Measurements from ENCODE around the gene MGP. TPM values are rescaled to one million over a fixed set of nuclear protein-coding genes. Genes with fewer than 3 reads are reported as not detected.

The MGP gene
- total and polyA plus RNA-seq, 8 donors = 52.4 to 362 (median 133) TPM

- Histone ChIP-seq H3K4me3 (no peak overlapping the region), H3K36me3 (no peaks in the 10 kb centered on the region), H3K27me3 (no peaks in the 10 kb centered on the region), H3K27ac (no peak overlapping the region), H3K4me1 (peaks cover 0 to 37% (median 25%) of the 10 kb centered on the region in 4 donors), H3K9me3 (no peaks in the 10 kb centered on the region)
- DNase-seq = no peak
- intact Hi-C loops (cut with DNase I; ENCODE audit: low total_unique reads) = no loop called here
- 91 to 94% (median 93%) methylated on average over 3 of the region's 3 CpGs for WGBS, 5 donors
- TF ChIP-seq, protein P1, sequence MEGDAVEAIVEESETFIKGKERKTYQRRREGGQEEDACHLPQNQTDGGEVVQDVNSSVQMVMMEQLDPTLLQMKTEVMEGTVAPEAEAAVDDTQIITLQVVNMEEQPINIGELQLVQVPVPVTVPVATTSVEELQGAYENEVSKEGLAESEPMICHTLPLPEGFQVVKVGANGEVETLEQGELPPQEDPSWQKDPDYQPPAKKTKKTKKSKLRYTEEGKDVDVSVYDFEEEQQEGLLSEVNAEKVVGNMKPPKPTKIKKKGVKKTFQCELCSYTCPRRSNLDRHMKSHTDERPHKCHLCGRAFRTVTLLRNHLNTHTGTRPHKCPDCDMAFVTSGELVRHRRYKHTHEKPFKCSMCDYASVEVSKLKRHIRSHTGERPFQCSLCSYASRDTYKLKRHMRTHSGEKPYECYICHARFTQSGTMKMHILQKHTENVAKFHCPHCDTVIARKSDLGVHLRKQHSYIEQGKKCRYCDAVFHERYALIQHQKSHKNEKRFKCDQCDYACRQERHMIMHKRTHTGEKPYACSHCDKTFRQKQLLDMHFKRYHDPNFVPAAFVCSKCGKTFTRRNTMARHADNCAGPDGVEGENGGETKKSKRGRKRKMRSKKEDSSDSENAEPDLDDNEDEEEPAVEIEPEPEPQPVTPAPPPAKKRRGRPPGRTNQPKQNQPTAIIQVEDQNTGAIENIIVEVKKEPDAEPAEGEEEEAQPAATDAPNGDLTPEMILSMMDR (IDR thresholded peaks at IDR 0.05) = no peak
- TF ChIP-seq EP300 (IDR thresholded peaks at IDR 0.05) (no peak), POLR2A (IDR thresholded peaks at IDR 0.05) (no peak), POLR2AphosphoS5 (IDR thresholded peaks at IDR 0.05) (no peak)
Observed at GRCh38 chr12:14927267-14927666, 41.6 kb upstream of the MGP start.

GRCh38 chr12:14924541-14924940 is 38.9 kb upstream of the MGP start:
- WGBS, 5 donors = 88 to 97% (median 89%) methylated on average over 3 of the region's 3 CpGs
- no peak for DNase-seq
- H3K27me3 ChIP-seq = no peaks in the 10 kb centered on the region
- H3K4me3 ChIP-seq = no peak overlapping the region
- TF ChIP-seq POLR2A (IDR thresholded peaks at IDR 0.05) = no peak
- H3K36me3 ChIP-seq = no peaks in the 10 kb centered on the region
- H3K9me3 ChIP-seq = no peaks in the 10 kb centered on the region
- peaks cover 0 to 15% (median 11%) of the 10 kb centered on the region in 4 donors for H3K4me1 ChIP-seq
- no peak overlapping the region for H3K27ac ChIP-seq
- intact Hi-C loops (cut with DNase I; ENCODE audit: low total_unique reads) = no loop called here

- H3K36me3 ChIP-seq = no peaks in the 10 kb centered on the region
- no peak overlapping the region for H3K4me3 ChIP-seq
- DNase-seq = no peak
- no peaks in the 10 kb centered on the region for H3K27me3 ChIP-seq
- peaks cover 0 to 9% (median 5%) of the 10 kb centered on the region in 4 donors for H3K4me1 ChIP-seq
- intact Hi-C loops (cut with DNase I; ENCODE audit: low total_unique reads) = no loop called here
- 91 to 100% (median 94%) methylated on average over 2 of the region's 2 CpGs for WGBS, 5 donors
- no peaks in the 10 kb centered on the region for H3K9me3 ChIP-seq
- no peak overlapping the region for H3K27ac ChIP-seq
- TF ChIP-seq, protein P1 (IDR thresholded peaks at IDR 0.05) = no peak
- no peak for TF ChIP-seq POLR2AphosphoS5 (IDR thresholded peaks at IDR 0.05)
- no peak for TF ChIP-seq EP300 (IDR thresholded peaks at IDR 0.05)
- no peak for TF ChIP-seq POLR2A (IDR thresholded peaks at IDR 0.05)
Observed at GRCh38 chr12:14923944-14924343, 38.3 kb upstream of the MGP start.

DNA sequence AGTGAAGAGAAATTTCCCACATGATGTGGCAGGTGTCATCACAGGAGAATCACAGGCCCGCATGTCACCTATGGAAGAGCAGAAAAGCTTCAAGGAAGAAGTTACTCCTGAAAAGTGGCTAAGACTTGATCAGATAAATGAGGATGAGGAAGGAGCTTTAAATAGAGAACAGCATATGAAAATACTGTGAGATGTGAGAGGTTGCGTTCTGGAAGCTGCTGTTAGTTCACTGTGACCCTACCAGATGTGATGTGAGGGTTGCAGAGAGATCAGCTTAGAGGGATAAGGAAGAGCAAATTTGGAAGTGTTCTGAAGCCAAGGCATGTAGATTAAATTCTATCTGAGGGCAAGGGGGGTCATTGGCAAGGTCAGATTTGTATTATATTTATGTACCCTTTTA is 35.6 kb upstream of the MGP start:
- intact Hi-C loops (cut with DNase I; ENCODE audit: low total_unique reads) = no loop called here
- WGBS, 5 donors = 92 to 97% (median 96%) methylated on average over 2 of the region's 2 CpGs
- Histone ChIP-seq H3K36me3 (no peaks in the 10 kb centered on the region), H3K4me1 (no peaks in the 10 kb centered on the region), H3K9me3 (no peaks in the 10 kb centered on the region), H3K27me3 (no peaks in the 10 kb centered on the region), H3K4me3 (no peak overlapping the region), H3K27ac (no peak overlapping the region)
- DNase-seq = no peak
- TF ChIP-seq POLR2AphosphoS5 (IDR thresholded peaks at IDR 0.05) (no peak), POLR2A (IDR thresholded peaks at IDR 0.05) (no peak), EP300 (IDR thresholded peaks at IDR 0.05) (no peak)
- TF ChIP-seq, protein P1 (IDR thresholded peaks at IDR 0.05) = no peak

DNA sequence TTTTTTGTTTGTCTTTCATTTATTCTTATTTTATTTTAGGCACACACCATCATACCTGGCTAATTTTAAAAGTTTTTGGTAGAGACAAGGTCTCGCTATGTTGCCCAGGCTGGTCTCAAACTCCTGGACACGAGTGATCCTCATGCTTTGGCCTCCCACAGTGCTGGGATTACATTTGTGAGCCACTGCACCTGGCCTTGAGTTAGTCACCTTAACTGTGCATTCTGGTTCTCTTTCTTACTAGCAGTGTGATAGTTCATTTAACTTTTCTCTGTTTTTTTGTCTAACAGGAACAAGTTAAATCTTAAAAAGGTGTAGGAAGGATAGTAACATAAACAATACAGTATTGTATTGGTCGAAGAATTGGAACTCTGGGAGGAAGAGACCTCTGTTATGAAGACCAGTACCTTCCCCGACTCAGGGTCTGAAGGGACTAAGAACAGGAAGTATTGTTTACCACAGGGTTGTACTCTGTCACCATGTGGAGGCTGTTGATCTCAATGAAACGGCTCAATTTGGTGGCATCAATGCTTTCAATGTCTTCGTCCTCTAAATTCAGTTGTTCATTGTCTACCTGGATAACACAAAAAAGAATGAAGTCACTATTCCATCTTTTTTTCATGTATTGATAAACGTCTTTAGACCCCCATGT is 34.9 kb upstream of the MGP start:
- Histone ChIP-seq H3K27me3 (no peaks in the 10 kb centered on the region), H3K4me3 (no peak overlapping the region), H3K9me3 (no peaks in the 10 kb centered on the region), H3K36me3 (no peaks in the 10 kb centered on the region), H3K27ac (no peak overlapping the region), H3K4me1 (no peaks in the 10 kb centered on the region)
- intact Hi-C loops (cut with DNase I; ENCODE audit: low total_unique reads) = no loop called here
- TF ChIP-seq POLR2A (IDR thresholded peaks at IDR 0.05) (no peak), POLR2AphosphoS5 (IDR thresholded peaks at IDR 0.05) (no peak), EP300 (IDR thresholded peaks at IDR 0.05) (no peak)
- TF ChIP-seq, protein P1 (IDR thresholded peaks at IDR 0.05) = no peak
- DNase-seq = no peak
- WGBS, 5 donors = 73 to 80% (median 77%) methylated on average over 7 of the region's 7 CpGs
